Motor neuron (in vitro differentiated cells): ENCODE measurements around the gene TAF9. TPM values are rescaled to one million over a fixed set of nuclear protein-coding genes. Genes with fewer than 3 reads are reported as not detected.

ENCODE experiments used
- ATAC-seq, 8 experiments: fragments of 200-7000 bp; cut with Tn5 transposase; replicated peaks in 6 of 8; 2 replicates each; pipeline ENCODE4 v1.8.0; 2021; ENCODE audit warnings: mild to moderate bottlenecking in 8 of 8, moderate library complexity in 8 of 8
- H3K27ac ChIP-seq, 2 donors: fragments of 250-450 bp; sonication (Bioruptor Pico); 2 replicates each; pipeline ENCODE4 v1.9.0; 2021; ENCODE audit warnings: antibody characterized with exemption in 2 of 2, mild to moderate bottlenecking in 2 of 2, moderate library complexity in 1 of 2
- H3K4me1 ChIP-seq, 2 donors: fragments of 250-450 bp; sonication (Bioruptor Pico); replicated peaks in 1 of 2; 2 replicates each; pipeline ENCODE4 v1.6.1; 2021; ENCODE audit warnings: antibody characterized with exemption in 2 of 2, mild to moderate bottlenecking in 2 of 2, moderate library complexity in 1 of 2
- H3K4me3 ChIP-seq, 5 donors: fragments of 250-450 bp; sonication (Bioruptor Pico); 2 replicates each; pipeline ENCODE4 v1.9.0; 2021; ENCODE audit warnings: antibody characterized with exemption in 5 of 5, mild to moderate bottlenecking in 5 of 5, moderate library complexity in 4 of 5
- WGBS, 10 experiments: fragments of 450-650 bp; shearing (Covaris generic); methylation state at CpG; one replicate each; pipeline ENCODE4 v1.0.0; 2022; 5-methylcytosine and 5-hydroxymethylcytosine counted together
- in situ Hi-C, 9 experiments: fragments of 400-800 bp; cut with MboI; loops; one replicate each; pipeline ENCODE4 v1.15.0; 2021; ENCODE audit warnings: low sequenced_read_pairs in 9 of 9, low pct_unique_long_range_greater_than_20kb in 2 of 9; ENCODE audit not compliant: unreplicated experiment in 9 of 9
- total RNA-seq, 8 experiments: library from RNA; unstranded; fragments of 300-600 nt; gene quantifications; 2 replicates each; pipeline versions ENCODE4 v1.2.3 to v1.2.4, GENCODE V29; 2022

The TAF9 gene
- total RNA-seq, 8 experiments from 2014 or later = 68.4 to 120 (median 84.9) TPM

DNA sequence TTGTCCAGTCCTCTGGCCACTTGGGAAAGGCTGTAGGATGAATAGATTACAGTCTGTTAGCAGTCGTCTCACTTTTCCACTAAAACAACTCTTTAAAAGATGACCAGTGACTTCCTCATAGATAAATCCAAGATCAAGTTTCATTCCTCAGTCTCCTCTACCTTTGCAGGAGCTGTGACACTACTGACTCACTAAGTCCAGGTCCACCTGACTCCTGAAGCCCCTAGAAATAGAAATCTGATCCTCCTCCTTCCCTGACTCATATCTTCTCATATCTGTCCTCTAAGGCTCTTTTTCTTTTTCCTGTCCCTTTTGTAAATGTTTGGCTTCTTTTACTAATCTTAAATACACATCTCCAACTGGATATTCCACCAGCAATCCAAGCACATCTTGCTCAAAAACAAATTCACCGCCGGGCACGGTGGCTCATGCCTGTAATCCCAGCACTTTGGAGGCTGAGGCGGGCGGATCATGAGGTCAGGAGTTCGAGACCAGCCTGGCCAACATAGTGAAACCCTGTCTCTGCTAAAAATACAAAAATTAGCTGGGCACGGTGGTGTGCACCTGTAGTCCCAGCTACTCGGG is 39.3 kb downstream of the TAF9 start:
- no peak overlapping the region for H3K4me3 ChIP-seq
- in situ Hi-C loops = no loop called here
- ATAC-seq = no peak
- 43 to 100% (median 90%) methylated on average over 2 to 9 of the region's 9 CpGs; no CpG with 5 or more reads in 2 of the 10 experiments for WGBS, 10 experiments
- peaks cover 4% of the 10 kb centered on the region in 2 donors for H3K4me1 ChIP-seq
- no peak overlapping the region for H3K27ac ChIP-seq

DNA sequence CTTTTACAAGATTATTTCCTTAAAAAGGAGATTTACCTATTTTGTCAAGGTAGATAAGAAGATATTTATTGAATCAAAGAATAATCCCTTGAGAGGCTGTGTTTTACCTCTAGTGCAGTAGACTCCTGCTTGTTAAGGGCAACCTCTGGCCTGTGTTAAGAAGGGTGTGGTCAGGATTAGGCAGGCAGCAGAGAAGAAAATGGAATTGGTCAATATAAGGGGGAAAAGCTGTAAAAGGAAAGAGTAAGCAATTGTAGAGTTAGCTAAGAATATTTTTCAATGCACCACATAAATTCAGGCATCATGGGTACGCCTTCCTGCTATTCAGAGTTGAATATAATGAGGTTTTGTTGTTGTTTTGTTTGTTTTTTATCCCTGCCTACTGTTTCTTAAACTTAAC is 43.0 kb downstream of the TAF9 start:
- Histone ChIP-seq H3K4me3 (no peak overlapping the region), H3K4me1 (no peaks in the 10 kb centered on the region), H3K27ac (no peak overlapping the region)
- in situ Hi-C loops = no loop called here
- ATAC-seq = peak in 2 of 8 experiments; percentile 21 to 41
- WGBS, 10 experiments = 63 to 100% (median 100%) methylated on average over 1 of the region's 1 CpG; no CpG with 5 or more reads in 3 of the 10 experiments

DNA sequence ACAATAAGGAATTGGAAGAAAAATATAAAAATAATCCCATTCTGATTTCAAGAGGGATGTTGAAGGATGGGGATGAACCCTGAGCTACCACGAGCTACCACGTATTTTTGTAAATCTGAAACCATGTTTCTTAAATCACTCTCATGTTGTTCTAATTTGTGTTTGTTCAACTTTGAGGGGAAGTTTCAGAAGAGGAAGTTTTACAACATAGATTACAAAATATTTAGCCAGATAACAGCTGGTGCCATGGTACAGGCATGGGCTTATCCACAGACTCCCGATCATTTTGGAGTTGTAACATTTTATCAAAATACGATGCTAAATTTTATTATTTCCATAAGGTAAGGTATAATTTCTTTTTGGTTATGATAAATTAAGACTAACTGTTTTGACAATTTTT is 51.9 kb downstream of the TAF9 start:
- Histone ChIP-seq H3K4me3 (no peak overlapping the region), H3K27ac (no peak overlapping the region), H3K4me1 (no peaks in the 10 kb centered on the region)
- WGBS, 10 experiments = 55 to 100% (median 89%) methylated on average over 1 to 4 of the region's 4 CpGs; no CpG with 5 or more reads in 1 of the 10 experiments
- in situ Hi-C loops = no loop called here
- ATAC-seq = no peak

DNA sequence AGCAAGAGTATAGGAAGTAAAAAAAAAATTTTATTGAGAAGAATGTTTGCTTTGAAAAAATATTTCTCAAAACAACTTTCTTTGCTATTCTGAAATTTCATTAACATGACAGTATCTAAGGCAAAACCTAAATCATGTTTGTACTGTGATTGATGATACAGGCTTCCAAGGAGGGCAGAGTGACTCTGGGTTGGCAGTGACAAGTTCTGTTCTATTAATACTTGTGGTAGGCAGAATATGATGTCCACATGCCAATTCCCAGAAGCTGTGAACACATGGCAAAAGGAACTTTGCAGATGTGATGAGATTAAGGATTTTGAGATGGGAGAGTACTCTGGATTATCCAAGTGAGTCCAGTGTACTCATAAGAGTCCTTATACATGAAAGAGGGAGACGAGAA is 53.3 kb downstream of the TAF9 start:
- in situ Hi-C loops = no loop called here
- no peak for ATAC-seq
- Histone ChIP-seq H3K4me1 (no peaks in the 10 kb centered on the region), H3K4me3 (no peak overlapping the region), H3K27ac (no peak overlapping the region)
- WGBS, 10 experiments = 40 to 100% (median 88%) methylated on average over 1 of the region's 1 CpG; no CpG with 5 or more reads in 6 of the 10 experiments

Other genes starting within 250 kb of the TAF9 start
- 100 to 1,000 TPM in 2 of 8 experiments, 10 to 100 TPM in 1, 1 to 10 TPM in 5; 6.1 to 149 (median 8.9) TPM for gene CCNB1, start 202.4 kb downstream of the TAF9 start, total RNA-seq
- 10 to 100 TPM in 5 of 8 experiments, 1 to 10 TPM in 3; 1.8 to 38.6 (median 13.4) TPM for gene CENPH, start 179.9 kb downstream of the TAF9 start, total RNA-seq
- 10 to 100 TPM; 30.8 to 75.9 (median 39.7) TPM for gene CDK7, start 134.6 kb downstream of the TAF9 start, total RNA-seq
- gene CCDC125, start 36.7 kb downstream of the TAF9 start, total RNA-seq = 10 to 100 TPM in 1 of 8 experiments, 1 to 10 TPM in 7; 3.0 to 10.5 (median 4.6) TPM
- 10 to 100 TPM; 21.8 to 54.7 (median 33.9) TPM for gene AK6, start within 50 bp of the TAF9 start, total RNA-seq
- 10 to 100 TPM; 26.9 to 41.3 (median 28.6) TPM for gene RAD17, start 298 bp upstream of the TAF9 start, total RNA-seq
- gene MARVELD2, start 45.6 kb upstream of the TAF9 start, total RNA-seq = 1 to 10 TPM in 1 of 8 experiments, under 1 TPM in 7; 0.05 to 2.5 (median 0.26) TPM
- gene OCLN, start 123.3 kb upstream of the TAF9 start, total RNA-seq = 10 to 100 TPM in 2 of 8 experiments, 1 to 10 TPM in 4, under 1 TPM in 2; 0.85 to 22.8 (median 2.1) TPM
- 10 to 100 TPM; 29.1 to 67.4 (median 36.7) TPM for gene GTF2H2C, start 190.7 kb upstream of the TAF9 start, total RNA-seq